COLO829 (cell line): ENCODE data around the gene PLAAT5.
"Not testable (repeated sequence)": the region's sequence is repeated elsewhere in the genome, so short reads cannot be mapped to it uniquely, and the experiment has no call there.

Source experiments
- DNase-seq: peaks from one replicate; pipeline ENCODE4 v3.0.0; 2012; ENCODE audit warnings: low spot score

PLAAT5 gene

GRCh38 chr11:63490551-63491239, at the start of gene PLAAT5:
Gene PLAAT5 (minus strand): TSS chr11:63491167. CDS start chr11:63491034, 133 bp downstream.
- no peak for DNase-seq

- no peak for DNase-seq
Measured at GRCh38 chr11:63537293-63538101, 46.5 kb upstream of the PLAAT5 start.

GRCh38 chr11:63536669-63537292, 45.8 kb upstream of the PLAAT5 start, which contains the start of gene PLAAT4:
Gene PLAAT4 (plus strand): TSS chr11:63536808. CDS start chr11:63536869, 61 bp downstream.
- peak; percentile 28 for DNase-seq

- no peak for DNase-seq
Measured at GRCh38 chr11:63535734-63536133, 44.8 kb upstream of the PLAAT5 start.

- DNase-seq, result no peak
Measured at GRCh38 chr11:63534895-63535461, 44.0 kb upstream of the PLAAT5 start.

- DNase-seq, result no peak
Measured at GRCh38 chr11:63534076-63534475, 43.1 kb upstream of the PLAAT5 start.

- no peak for DNase-seq
Measured at GRCh38 chr11:63532799-63533475, 42.0 kb upstream of the PLAAT5 start.

GRCh38 chr11:63532117-63532516, 41.1 kb upstream of the PLAAT5 start:
- DNase-seq, result no peak

GRCh38 chr11:63531074-63531792, 40.3 kb upstream of the PLAAT5 start:
- DNase-seq, result peak; percentile 66

GRCh38 chr11:63530021-63530420, 39.1 kb upstream of the PLAAT5 start:
- DNase-seq, result no peak

GRCh38 chr11:63529373-63529772, 38.4 kb upstream of the PLAAT5 start:
- not testable (repeated sequence) for DNase-seq

GRCh38 chr11:63528729-63529278, 37.8 kb upstream of the PLAAT5 start:
- not testable (repeated sequence) for DNase-seq

GRCh38 chr11:63528156-63528555, 37.2 kb upstream of the PLAAT5 start:
- not testable (repeated sequence) for DNase-seq

- no peak for DNase-seq
Measured at GRCh38 chr11:63527667-63528066, 36.7 kb upstream of the PLAAT5 start.

GRCh38 chr11:63523151-63523550, 32.2 kb upstream of the PLAAT5 start:
- DNase-seq, result no peak

- DNase-seq, result no peak
Measured at GRCh38 chr11:63521896-63522295, 30.9 kb upstream of the PLAAT5 start.

GRCh38 chr11:63520606-63521170, 29.7 kb upstream of the PLAAT5 start:
- DNase-seq, result no peak

- DNase-seq, result no peak
Measured at GRCh38 chr11:63518548-63518947, 27.6 kb upstream of the PLAAT5 start.

GRCh38 chr11:63517156-63517555, 26.2 kb upstream of the PLAAT5 start:
- DNase-seq, result no peak

GRCh38 chr11:63516109-63516508, 25.1 kb upstream of the PLAAT5 start:
- no peak for DNase-seq

- no peak for DNase-seq
Measured at GRCh38 chr11:63512816-63513215, 21.8 kb upstream of the PLAAT5 start.
